HG03045 (cell line): Measurements from ENCODE around the gene FTH1.

ENCODE experiments used
- ATAC-seq: cut with Tn5 transposase; IDR thresholded peaks from one replicate; pipeline ENCODE4 v1.9.1; 2021; ENCODE audit warnings: mild to moderate bottlenecking, moderate library complexity; ENCODE audit not compliant: unreplicated experiment

The FTH1 gene

GRCh38 chr11:61917334-61918109, 49.9 kb downstream of the FTH1 start, which contains the start of gene RAB3IL1:
TSS of gene RAB3IL1 (minus strand) at chr11:61917566. CDS start at chr11:61917367, 199 bp downstream.
- no peak for ATAC-seq

GRCh38 chr11:61916737-61917333, 50.6 kb downstream of the FTH1 start:
- no peak for ATAC-seq

- no peak for ATAC-seq
Observed at GRCh38 chr11:61914471-61915171, 52.8 kb downstream of the FTH1 start.
